ENCODE data around the gene FOXP1. TPM values are rescaled to one million over a fixed set of nuclear protein-coding genes. Genes with fewer than 3 reads are reported as not detected.
A peak's percentile ranks its signal among the peaks of the same experiment; 100 is the strongest.

Gene FOXP1
- total and polyA plus RNA-seq, 2 donors = 26.1 to 42.3 TPM

- no peak for DNase-seq (ENCODE audit: low read depth in 6 of 9, low spot score in 9 of 9)
- Histone ChIP-seq H3K4me1 (ENCODE audit: control insufficient read depth in 2 of 2, insufficient read depth in 2 of 2, low read length in 2 of 2) (peaks cover 0 to 5% of the 10 kb centered on the region in 2 donors), H3K9me3 (ENCODE audit: control insufficient read depth in 2 of 2, insufficient read depth in 1 of 2, low read length in 1 of 2) (no peaks in the 10 kb centered on the region), H3K27me3 (ENCODE audit: control insufficient read depth in 2 of 2, insufficient read depth in 1 of 2, low read length in 1 of 2) (no peaks in the 10 kb centered on the region), H3K4me3 (ENCODE audit: low read length in 2 of 2) (no peak overlapping the region), H3K36me3 (ENCODE audit: control insufficient read depth in 2 of 2, insufficient read depth in 2 of 2, low read length in 1 of 2) (peaks cover 3 to 17% of the 10 kb centered on the region in 2 donors), H3K27ac (ENCODE audit: low read depth in 1 of 2, low read length in 1 of 2) (no peak overlapping the region)
- 92% methylated on average over 3 of the region's 3 CpGs for WGBS
These were observed 461.9 kb downstream of the FOXP1 start for GRCh38 chr3:71121429-71122167.

DNA sequence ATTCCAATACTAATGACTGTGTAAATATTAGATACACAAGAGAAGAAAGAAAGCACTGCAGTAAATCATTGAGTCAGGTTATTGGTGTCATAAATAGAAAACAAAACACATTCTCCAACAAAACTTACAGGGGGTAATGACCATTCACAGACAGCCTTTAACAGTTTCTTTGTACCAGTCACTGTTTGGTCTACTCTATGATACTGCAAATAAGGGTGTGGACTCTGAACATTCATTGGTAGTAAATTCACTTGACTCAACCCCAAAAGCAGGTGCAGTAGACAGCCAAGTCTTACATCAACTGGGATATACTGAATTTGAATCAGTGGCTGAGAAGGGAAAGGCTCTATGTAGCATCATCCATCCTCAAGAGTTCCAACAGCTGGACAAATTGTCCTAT lies 463.5 kb downstream of the FOXP1 start:
- Histone ChIP-seq H3K9me3 (ENCODE audit: control insufficient read depth in 2 of 2, insufficient read depth in 1 of 2, low read length in 1 of 2) (no peaks in the 10 kb centered on the region), H3K36me3 (ENCODE audit: control insufficient read depth in 2 of 2, insufficient read depth in 2 of 2, low read length in 1 of 2) (peaks cover 3 to 17% of the 10 kb centered on the region in 2 donors), H3K4me1 (ENCODE audit: control insufficient read depth in 2 of 2, insufficient read depth in 2 of 2, low read length in 2 of 2) (no peaks in the 10 kb centered on the region), H3K27me3 (ENCODE audit: control insufficient read depth in 2 of 2, insufficient read depth in 1 of 2, low read length in 1 of 2) (no peaks in the 10 kb centered on the region), H3K4me3 (ENCODE audit: low read length in 2 of 2) (no peak overlapping the region), H3K27ac (ENCODE audit: low read depth in 1 of 2, low read length in 1 of 2) (no peak overlapping the region)
- no peak for DNase-seq (ENCODE audit: low read depth in 6 of 9, low spot score in 9 of 9)

DNA sequence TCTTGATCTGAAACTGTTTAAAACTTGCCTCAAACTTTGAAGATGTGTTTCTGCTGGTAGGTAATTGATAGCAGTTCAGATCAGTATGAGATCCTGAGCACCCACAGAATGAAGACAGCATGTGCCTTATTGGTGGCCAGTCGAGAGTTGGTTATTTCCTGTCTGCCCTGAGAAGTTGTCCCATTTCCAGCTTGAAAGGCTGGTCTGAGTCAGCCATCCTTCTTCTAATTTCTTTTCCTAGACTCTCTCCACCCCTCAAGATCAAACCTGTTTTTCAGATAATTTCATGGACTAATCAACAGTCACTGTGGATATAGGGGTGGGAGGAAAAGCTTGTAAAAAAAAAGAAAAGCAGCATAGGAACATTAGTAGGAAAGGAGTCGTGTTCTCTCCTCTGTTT lies 464.4 kb downstream of the FOXP1 start:
- H3K4me1 ChIP-seq (ENCODE audit: control insufficient read depth in 2 of 2, insufficient read depth in 2 of 2, low read length in 2 of 2) = peaks cover 0 to 2% of the 10 kb centered on the region in 2 donors
- H3K9me3 ChIP-seq (ENCODE audit: control insufficient read depth in 2 of 2, insufficient read depth in 1 of 2, low read length in 1 of 2) = no peaks in the 10 kb centered on the region
- H3K4me3 ChIP-seq (ENCODE audit: low read length in 2 of 2) = no peak overlapping the region
- peaks cover 9 to 17% of the 10 kb centered on the region in 2 donors for H3K36me3 ChIP-seq (ENCODE audit: control insufficient read depth in 2 of 2, insufficient read depth in 2 of 2, low read length in 1 of 2)
- 95% methylated on average over 2 of the region's 2 CpGs for WGBS
- no peak overlapping the region for H3K27ac ChIP-seq (ENCODE audit: low read depth in 1 of 2, low read length in 1 of 2)
- H3K27me3 ChIP-seq (ENCODE audit: control insufficient read depth in 2 of 2, insufficient read depth in 1 of 2, low read length in 1 of 2) = no peaks in the 10 kb centered on the region
- DNase-seq (ENCODE audit: low read depth in 6 of 9, low spot score in 9 of 9) = no peak

DNA sequence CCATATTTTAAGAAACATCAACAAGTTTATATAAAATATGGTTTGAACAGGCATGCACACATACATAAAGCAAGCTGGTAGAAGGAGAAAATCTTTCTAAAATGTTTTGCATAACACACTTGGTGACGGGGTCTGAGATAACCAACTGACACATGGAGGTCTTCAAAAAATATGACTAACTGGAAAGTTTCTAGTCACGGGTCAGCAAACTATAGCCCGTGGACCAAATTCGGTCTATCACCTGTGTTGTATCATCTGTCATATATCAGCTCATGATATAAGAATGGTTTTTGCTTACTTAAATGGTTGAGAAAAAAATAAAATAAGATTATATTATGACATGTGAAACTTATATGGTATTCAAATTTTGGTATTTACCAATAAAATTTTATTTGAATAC lies 465.1 kb downstream of the FOXP1 start:
- H3K4me1 ChIP-seq (ENCODE audit: control insufficient read depth in 2 of 2, insufficient read depth in 2 of 2, low read length in 2 of 2) = peaks cover 0 to 2% of the 10 kb centered on the region in 2 donors
- H3K27me3 ChIP-seq (ENCODE audit: control insufficient read depth in 2 of 2, insufficient read depth in 1 of 2, low read length in 1 of 2) = no peaks in the 10 kb centered on the region
- no peak overlapping the region for H3K27ac ChIP-seq (ENCODE audit: low read depth in 1 of 2, low read length in 1 of 2)
- WGBS = 97% methylated on average over 4 of the region's 4 CpGs
- DNase-seq (ENCODE audit: low read depth in 6 of 9, low spot score in 9 of 9) = no peak
- peaks cover 10 to 23% of the 10 kb centered on the region in 2 donors for H3K36me3 ChIP-seq (ENCODE audit: control insufficient read depth in 2 of 2, insufficient read depth in 2 of 2, low read length in 1 of 2)
- H3K9me3 ChIP-seq (ENCODE audit: control insufficient read depth in 2 of 2, insufficient read depth in 1 of 2, low read length in 1 of 2) = no peaks in the 10 kb centered on the region
- H3K4me3 ChIP-seq (ENCODE audit: low read length in 2 of 2) = no peak overlapping the region

GRCh38 chr3:71117572-71118247 lies 465.8 kb downstream of the FOXP1 start:
- Histone ChIP-seq H3K36me3 (ENCODE audit: control insufficient read depth in 2 of 2, insufficient read depth in 2 of 2, low read length in 1 of 2) (peaks cover 7 to 24% of the 10 kb centered on the region in 2 donors), H3K27me3 (ENCODE audit: control insufficient read depth in 2 of 2, insufficient read depth in 1 of 2, low read length in 1 of 2) (no peaks in the 10 kb centered on the region), H3K4me1 (ENCODE audit: control insufficient read depth in 2 of 2, insufficient read depth in 2 of 2, low read length in 2 of 2) (peaks cover 0 to 2% of the 10 kb centered on the region in 2 donors), H3K27ac (ENCODE audit: low read depth in 1 of 2, low read length in 1 of 2) (no peak overlapping the region), H3K9me3 (ENCODE audit: control insufficient read depth in 2 of 2, insufficient read depth in 1 of 2, low read length in 1 of 2) (no peaks in the 10 kb centered on the region), H3K4me3 (ENCODE audit: low read length in 2 of 2) (no peak overlapping the region)
- WGBS = 96% methylated on average over 7 of the region's 7 CpGs
- DNase-seq (ENCODE audit: low read depth in 6 of 9, low spot score in 9 of 9) = no peak

DNA sequence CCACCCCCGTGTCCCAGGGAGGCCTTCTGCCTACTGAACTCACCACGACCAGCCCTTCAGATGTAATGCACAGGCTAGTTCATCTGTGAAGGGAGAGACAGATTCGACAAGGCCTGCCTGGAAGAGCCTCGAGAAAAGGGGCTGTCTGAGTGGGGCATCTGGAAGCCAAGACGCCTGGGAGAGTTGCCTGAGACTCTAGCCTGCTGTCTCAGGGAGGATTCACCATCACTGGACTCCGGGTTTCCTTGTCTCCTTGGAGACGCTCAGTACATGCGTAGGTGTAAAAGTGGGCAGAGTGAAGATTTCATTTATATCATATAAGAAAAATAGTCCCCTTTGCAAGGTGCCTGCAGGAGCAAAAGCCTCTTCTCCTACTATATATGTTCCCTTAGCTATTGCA lies 468.9 kb downstream of the FOXP1 start:
- Histone ChIP-seq H3K4me3 (ENCODE audit: low read length in 2 of 2) (no peak overlapping the region), H3K27ac (ENCODE audit: low read depth in 1 of 2, low read length in 1 of 2) (peak overlapping the region in 1 of 2 donors; percentile 9), H3K27me3 (ENCODE audit: control insufficient read depth in 2 of 2, insufficient read depth in 1 of 2, low read length in 1 of 2) (no peaks in the 10 kb centered on the region), H3K4me1 (ENCODE audit: control insufficient read depth in 2 of 2, insufficient read depth in 2 of 2, low read length in 2 of 2) (peaks cover 0 to 2% of the 10 kb centered on the region in 2 donors), H3K36me3 (ENCODE audit: control insufficient read depth in 2 of 2, insufficient read depth in 2 of 2, low read length in 1 of 2) (peaks cover 25 to 56% of the 10 kb centered on the region in 2 donors), H3K9me3 (ENCODE audit: control insufficient read depth in 2 of 2, insufficient read depth in 1 of 2, low read length in 1 of 2) (no peaks in the 10 kb centered on the region)
- WGBS = 97% methylated on average over 8 of the region's 8 CpGs
- no peak for DNase-seq (ENCODE audit: low read depth in 6 of 9, low spot score in 9 of 9)

- Histone ChIP-seq H3K27ac (ENCODE audit: low read depth in 1 of 2, low read length in 1 of 2) (no peak overlapping the region), H3K27me3 (ENCODE audit: control insufficient read depth in 2 of 2, insufficient read depth in 1 of 2, low read length in 1 of 2) (no peaks in the 10 kb centered on the region), H3K9me3 (ENCODE audit: control insufficient read depth in 2 of 2, insufficient read depth in 1 of 2, low read length in 1 of 2) (no peaks in the 10 kb centered on the region), H3K36me3 (ENCODE audit: control insufficient read depth in 2 of 2, insufficient read depth in 2 of 2, low read length in 1 of 2) (peaks cover 29 to 60% of the 10 kb centered on the region in 2 donors), H3K4me3 (ENCODE audit: low read length in 2 of 2) (no peak overlapping the region), H3K4me1 (ENCODE audit: control insufficient read depth in 2 of 2, insufficient read depth in 2 of 2, low read length in 2 of 2) (peaks cover 0 to 5% of the 10 kb centered on the region in 2 donors)
- DNase-seq (ENCODE audit: low read depth in 6 of 9, low spot score in 9 of 9) = no peak
- WGBS = 80% methylated on average over 6 of the region's 6 CpGs
These were observed 471.0 kb downstream of the FOXP1 start for GRCh38 chr3:71112576-71112975.

DNA sequence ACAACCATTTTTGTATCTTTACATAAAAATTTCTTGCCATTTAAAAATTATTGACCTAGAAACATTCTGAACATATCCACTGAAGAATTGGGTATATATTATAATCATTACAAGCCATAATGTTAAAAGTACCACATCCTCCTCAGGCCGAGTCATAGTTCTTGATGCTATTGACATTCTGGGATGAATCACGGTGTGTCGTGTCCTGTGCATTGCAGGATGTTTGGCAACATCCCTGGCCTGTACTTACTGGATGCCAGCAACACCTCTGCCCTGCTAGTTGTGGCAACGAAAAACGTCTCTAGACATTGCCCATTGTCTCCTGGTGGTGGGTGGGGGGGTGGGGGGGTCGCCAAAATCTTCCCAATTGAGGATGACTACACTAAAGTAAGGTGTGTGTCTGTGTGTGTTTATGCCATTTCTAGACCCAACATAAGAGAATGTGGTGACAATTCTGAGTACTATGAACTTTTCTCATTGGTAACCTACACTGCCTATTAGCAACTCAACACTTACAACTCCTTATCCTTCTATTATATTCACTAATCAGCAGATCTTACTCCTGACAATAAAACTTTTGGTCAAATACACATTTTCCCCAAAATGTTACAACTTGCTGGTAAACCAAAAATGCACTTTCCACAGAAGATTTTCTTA lies 471.6 kb downstream of the FOXP1 start:
- peaks cover 29 to 60% of the 10 kb centered on the region in 2 donors for H3K36me3 ChIP-seq (ENCODE audit: control insufficient read depth in 2 of 2, insufficient read depth in 2 of 2, low read length in 1 of 2)
- H3K27ac ChIP-seq (ENCODE audit: low read depth in 1 of 2, low read length in 1 of 2) = no peak overlapping the region
- H3K4me1 ChIP-seq (ENCODE audit: control insufficient read depth in 2 of 2, insufficient read depth in 2 of 2, low read length in 2 of 2) = peaks cover 0 to 5% of the 10 kb centered on the region in 2 donors
- H3K27me3 ChIP-seq (ENCODE audit: control insufficient read depth in 2 of 2, insufficient read depth in 1 of 2, low read length in 1 of 2) = no peaks in the 10 kb centered on the region
- DNase-seq (ENCODE audit: low read depth in 6 of 9, low spot score in 9 of 9) = no peak
- H3K9me3 ChIP-seq (ENCODE audit: control insufficient read depth in 2 of 2, insufficient read depth in 1 of 2, low read length in 1 of 2) = no peaks in the 10 kb centered on the region
- 96% methylated on average over 6 of the region's 6 CpGs for WGBS
- no peak overlapping the region for H3K4me3 ChIP-seq (ENCODE audit: low read length in 2 of 2)
